ENCODE measurements around the gene NDUFA11.

- TF ChIP-seq CTCF (conservative IDR thresholded peaks at IDR 0.05; ENCODE audit: low read length) (no peak), EZH2phosphoT487 (IDR thresholded peaks at IDR 0.05; ENCODE audit: borderline replicate concordance, low read depth, low read length) (no peak)
Measured at GRCh38 chr19:5881543-5882299, 21.9 kb downstream of the NDUFA11 start.

All from OCI-LY7 (cell line).